WTC11 (cell line): ENCODE measurements around the gene CNFN.

Experiments used
- AR ChIP-seq: fragments of 250-450 bp; sonication (Bioruptor Pico); IDR thresholded peaks from 2 replicates; pipeline ENCODE4 v1.9.0; 2021; ENCODE audit warnings: mild to moderate bottlenecking
- ATF3 ChIP-seq: sonication (generic); formaldehyde crosslinking; conservative IDR thresholded peaks from 2 replicates; pipeline ENCODE4 v1.8.1; 2022; ENCODE audit warnings: mild to moderate bottlenecking, missing genetic modification reagents
- CREB1 ChIP-seq: sonication (generic); formaldehyde crosslinking; IDR thresholded peaks from 2 replicates; pipeline ENCODE4 v1.8.0; 2023; ENCODE audit warnings: mild to moderate bottlenecking, missing genetic modification reagents
- CTCF ChIP-seq: fragments of 200-600 bp; IDR thresholded peaks from 2 replicates; pipeline ENCODE4 v1.8.0; 2022; ENCODE audit warnings: antibody characterized with exemption
- JUN ChIP-seq: sonication (generic); formaldehyde crosslinking; IDR thresholded peaks from 2 replicates; pipeline ENCODE4 v1.8.0; 2023; ENCODE audit warnings: mild to moderate bottlenecking, missing genetic modification reagents
- MAX ChIP-seq: sonication (generic); formaldehyde crosslinking; IDR thresholded peaks from 2 replicates; pipeline ENCODE4 v1.8.0; 2022; ENCODE audit warnings: mild to moderate bottlenecking, missing genetic modification reagents
- NFE2L1 ChIP-seq: sonication (generic); formaldehyde crosslinking; IDR thresholded peaks from 2 replicates; pipeline ENCODE4 v1.8.1; 2023; ENCODE audit warnings: missing genetic modification reagents
- NR2C2 ChIP-seq: sonication (generic); formaldehyde crosslinking; IDR thresholded peaks from 2 replicates; pipeline ENCODE4 v1.8.0; 2022; ENCODE audit warnings: mild to moderate bottlenecking, missing genetic modification reagents
- RELA ChIP-seq: sonication (generic); formaldehyde crosslinking; IDR thresholded peaks from 2 replicates; pipeline ENCODE4 v1.8.1; 2022; ENCODE audit warnings: missing genetic modification reagents, mild to moderate bottlenecking, borderline replicate concordance
- SP1 ChIP-seq: sonication (generic); formaldehyde crosslinking; conservative IDR thresholded peaks from 2 replicates; pipeline ENCODE4 v1.8.1; 2022; ENCODE audit warnings: missing genetic modification reagents
- STAT6 ChIP-seq: sonication (generic); formaldehyde crosslinking; conservative IDR thresholded peaks from 2 replicates; pipeline ENCODE4 v1.8.1; 2023; ENCODE audit warnings: mild to moderate bottlenecking, low read depth, missing genetic modification reagents, moderate library complexity
- TEAD4 ChIP-seq: sonication (generic); formaldehyde crosslinking; IDR thresholded peaks from 2 replicates; pipeline ENCODE4 v1.8.0; 2022; ENCODE audit warnings: mild to moderate bottlenecking, missing genetic modification reagents
- ZNF512 ChIP-seq: sonication (generic); formaldehyde crosslinking; IDR thresholded peaks from 2 replicates; pipeline ENCODE4 v1.8.1; 2022; ENCODE audit warnings: missing genetic modification reagents, borderline replicate concordance

- no peak for TF ChIP-seq ATF3
- no peak for TF ChIP-seq CTCF
- no peak for TF ChIP-seq JUN (CRISPR knock-in tag)
- no peak for TF ChIP-seq MAX (CRISPR knock-in tag)
- no peak for TF ChIP-seq AR (CRISPR knock-in tag)
- no peak for TF ChIP-seq NFE2L1 (CRISPR knock-in tag)
- no peak for TF ChIP-seq NR2C2
- no peak for TF ChIP-seq RELA (CRISPR knock-in tag)
- TF ChIP-seq STAT6 (CRISPR knock-in tag), result no peak
- TF ChIP-seq ZNF512 (CRISPR knock-in tag), result no peak
- TF ChIP-seq SP1, result no peak
- no peak for TF ChIP-seq CREB1
- no peak for TF ChIP-seq TEAD4 (CRISPR knock-in tag)
Observed at GRCh38 chr19:42362891-42363440, 27.1 kb downstream of the CNFN start.
